Breast epithelium (tissue), 4 donors: ENCODE results near the gene SPDYE4. TPM values are rescaled to one million over a fixed set of nuclear protein-coding genes. Genes with fewer than 3 reads are reported as not detected.

Experiments
- DNase-seq, 2 donors: peaks; one replicate each; pipeline ENCODE4 v3.0.0-alpha.2; 2019; ENCODE audit warnings: low spot score in 2 of 2
- H3K27ac ChIP-seq, 2 donors: fragments of 200-600 bp; sonication (generic) in 1 of 2; one replicate each; pipeline ENCODE4 v1.5.1; 2016 to 2019; ENCODE audit warnings: mild to moderate bottlenecking in 1 of 2
- H3K27me3 ChIP-seq, 2 donors: fragments of 200-600 bp; sonication (generic) in 1 of 2; one replicate each; pipeline versions ENCODE4 v1.5.1 to v1.6.0; 2017 to 2019; ENCODE audit warnings: control low read depth in 1 of 2, mild to moderate bottlenecking in 1 of 2
- H3K36me3 ChIP-seq: fragments of 200-600 bp; one replicate; pipeline ENCODE4 v1.5.1; 2019
- H3K4me1 ChIP-seq, 2 donors: fragments of 200-600 bp; sonication (generic); one replicate each; pipeline ENCODE4 v1.5.1; 2016 to 2019; ENCODE audit warnings: control low read depth in 1 of 2
- H3K4me3 ChIP-seq, 3 donors: fragments of 200-600 bp; sonication (generic); 1 replicate in 2 of 3; 2 replicates in 1 of 3; pipeline ENCODE4 v1.5.1; 2016 to 2019; ENCODE audit warnings: mild to moderate bottlenecking in 3 of 3, moderate library complexity in 2 of 3
- H3K9me3 ChIP-seq, 2 donors: fragments of 200-600 bp; sonication (generic) in 1 of 2; one replicate each; pipeline ENCODE4 v1.5.1; 2016 to 2019; ENCODE audit warnings: control low read depth in 1 of 2
- CTCF ChIP-seq, 3 donors: fragments of 450-650 bp; IDR thresholded peaks; one replicate each; pipeline ENCODE4 v1.5.1; 2016 to 2017; ENCODE audit warnings: antibody characterized with exemption in 3 of 3, mild to moderate bottlenecking in 3 of 3, moderate library complexity in 3 of 3
- POLR2A ChIP-seq: fragments of 450-650 bp; IDR thresholded peaks from one replicate; pipeline ENCODE4 v1.6.1; 2016; ENCODE audit warnings: antibody characterized with exemption, mild to moderate bottlenecking, moderate library complexity
- POLR2AphosphoS5 ChIP-seq, 3 donors: sonication (generic); formaldehyde crosslinking; IDR thresholded peaks; one replicate each; pipeline ENCODE4 v1.6.1; 2017; ENCODE audit warnings: antibody characterized with exemption in 3 of 3
- intact Hi-C: fragments of 100-400 bp; cut with DNase I; formaldehyde crosslinking; loops from one replicate; pipeline ENCODE4 v1.15.1; 2023; ENCODE audit warnings: low total_unique reads
- total RNA-seq, 3 donors: library from RNA; depleted of rRNA; stranded (reverse); fragments of >200 nt; gene quantifications; one replicate each; pipeline ENCODE4 v1.1.0, GENCODE V29; 2016

SPDYE4 gene
- total RNA-seq, 3 donors from 2014 or later, result not detected

DNA sequence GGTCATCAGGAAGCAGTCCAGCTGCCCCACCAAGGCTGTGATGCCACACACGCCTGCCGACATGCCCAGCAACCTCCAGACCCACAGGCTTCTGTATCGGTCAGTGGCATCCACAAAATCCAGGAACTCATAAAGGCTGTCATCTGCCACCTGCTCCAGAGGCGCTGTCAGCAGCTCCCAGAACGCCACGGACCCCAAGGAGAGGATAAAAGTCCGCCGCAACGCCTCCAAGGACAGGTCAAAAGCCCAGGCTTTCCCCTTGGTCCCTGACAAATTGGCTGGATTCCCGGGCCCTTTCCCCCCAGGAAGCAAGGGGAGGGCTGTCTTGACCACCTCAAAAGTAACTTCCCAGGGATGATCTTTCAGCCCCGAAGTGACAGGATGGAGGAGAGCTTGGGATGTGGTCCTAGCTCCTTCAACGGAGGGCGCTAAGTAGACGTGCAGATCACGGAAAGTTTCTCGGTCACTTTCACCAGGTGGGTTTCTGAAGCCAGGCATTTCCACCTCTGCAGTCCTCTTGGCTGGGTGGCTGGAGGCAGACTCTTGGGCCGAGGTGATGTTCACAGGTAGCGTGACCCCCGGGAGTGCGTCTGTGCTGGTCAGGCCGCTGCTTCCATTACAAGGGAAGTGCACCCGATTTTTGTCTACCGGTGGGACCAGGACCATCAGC, 40.0 kb upstream of the SPDYE4 start:
- no peaks in the 10 kb centered on the region for H3K9me3 ChIP-seq
- DNase-seq, result no peak
- peaks cover 0 to 5% of the 10 kb centered on the region in 2 donors for H3K4me1 ChIP-seq
- no peaks in the 10 kb centered on the region for H3K27me3 ChIP-seq
- TF ChIP-seq CTCF (IDR thresholded peaks at IDR 0.05), result no peak
- TF ChIP-seq POLR2AphosphoS5 (IDR thresholded peaks at IDR 0.05), result no peak
- no peak for TF ChIP-seq POLR2A
- H3K4me3 ChIP-seq, result no peak overlapping the region
- no peaks in the 10 kb centered on the region for H3K36me3 ChIP-seq
- no peak overlapping the region for H3K27ac ChIP-seq
- intact Hi-C loops, result no loop called here

DNA sequence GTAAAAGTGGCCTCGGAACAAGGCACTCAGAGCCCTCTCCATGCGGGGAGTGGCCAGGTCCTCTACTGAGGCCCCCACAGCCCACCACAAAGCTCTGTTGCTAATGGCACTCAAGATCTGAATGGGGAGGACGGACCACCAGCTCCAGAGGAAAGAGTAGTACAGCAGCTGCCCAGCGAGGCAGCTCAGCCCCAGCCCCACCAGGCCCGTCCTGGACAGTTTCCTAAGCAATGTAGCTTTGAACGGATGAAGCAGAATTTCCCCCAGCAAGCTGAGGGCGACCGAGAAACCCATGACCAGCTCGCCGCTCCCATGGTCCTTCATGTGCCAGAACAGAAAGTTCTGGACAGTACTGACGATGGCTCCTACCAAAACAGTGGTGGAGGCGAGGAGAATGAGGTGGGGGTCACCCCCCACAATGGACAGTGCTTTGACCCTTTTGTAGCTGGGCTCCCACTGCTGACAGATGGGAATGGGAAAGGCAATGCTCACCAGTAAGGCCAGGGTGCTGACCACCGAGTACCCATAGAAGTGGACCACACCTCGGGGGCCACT, 39.4 kb upstream of the SPDYE4 start:
- H3K4me1 ChIP-seq, result peaks cover 0 to 5% of the 10 kb centered on the region in 2 donors
- no peaks in the 10 kb centered on the region for H3K36me3 ChIP-seq
- no peak overlapping the region for H3K27ac ChIP-seq
- DNase-seq, result no peak
- no peaks in the 10 kb centered on the region for H3K27me3 ChIP-seq
- H3K4me3 ChIP-seq, result no peak overlapping the region
- TF ChIP-seq POLR2AphosphoS5 (IDR thresholded peaks at IDR 0.05) (no peak), POLR2A (no peak), CTCF (IDR thresholded peaks at IDR 0.05) (no peak)
- H3K9me3 ChIP-seq, result no peaks in the 10 kb centered on the region
- intact Hi-C loops, result no loop called here

DNA sequence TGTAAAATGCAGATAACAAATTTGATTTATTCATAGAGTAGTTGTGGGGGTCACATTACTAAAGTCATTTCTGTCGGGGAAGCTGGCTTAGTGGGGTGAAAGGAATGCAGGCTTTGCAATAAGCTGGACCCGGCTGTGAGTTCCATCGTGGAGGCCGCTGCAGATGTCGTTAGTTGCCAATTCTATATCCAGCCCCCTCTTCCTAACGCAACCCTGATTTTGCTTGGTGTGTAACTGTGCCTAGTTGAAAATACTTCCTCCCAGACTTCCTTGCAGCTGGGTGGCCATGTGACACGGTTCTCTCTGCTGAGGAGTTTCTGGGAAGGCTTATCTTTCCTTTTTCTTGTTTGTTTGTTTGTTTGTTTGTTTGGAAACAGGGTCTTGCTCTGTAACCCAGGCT, 36.3 kb upstream of the SPDYE4 start:
- H3K9me3 ChIP-seq, result peaks cover 0 to 5% of the 10 kb centered on the region in 2 donors
- H3K4me3 ChIP-seq, result no peak overlapping the region
- no peak for DNase-seq
- intact Hi-C loops, result no loop called here
- TF ChIP-seq POLR2AphosphoS5 (IDR thresholded peaks at IDR 0.05), result no peak
- no peak for TF ChIP-seq POLR2A
- no peak for TF ChIP-seq CTCF (IDR thresholded peaks at IDR 0.05)
- H3K27ac ChIP-seq, result no peak overlapping the region
- no peaks in the 10 kb centered on the region for H3K36me3 ChIP-seq
- H3K27me3 ChIP-seq, result no peaks in the 10 kb centered on the region
- H3K4me1 ChIP-seq, result peaks cover 0 to 5% of the 10 kb centered on the region in 2 donors

GRCh38 chr17:8793649-8794048, 35.3 kb upstream of the SPDYE4 start:
- H3K9me3 ChIP-seq, result peaks cover 0 to 5% of the 10 kb centered on the region in 2 donors
- DNase-seq, result no peak
- TF ChIP-seq POLR2A (no peak), CTCF (IDR thresholded peaks at IDR 0.05) (no peak), POLR2AphosphoS5 (IDR thresholded peaks at IDR 0.05) (no peak)
- intact Hi-C loops, result no loop called here
- H3K27me3 ChIP-seq, result no peaks in the 10 kb centered on the region
- H3K4me3 ChIP-seq, result no peak overlapping the region
- no peaks in the 10 kb centered on the region for H3K4me1 ChIP-seq
- no peak overlapping the region for H3K27ac ChIP-seq
- no peaks in the 10 kb centered on the region for H3K36me3 ChIP-seq

DNA sequence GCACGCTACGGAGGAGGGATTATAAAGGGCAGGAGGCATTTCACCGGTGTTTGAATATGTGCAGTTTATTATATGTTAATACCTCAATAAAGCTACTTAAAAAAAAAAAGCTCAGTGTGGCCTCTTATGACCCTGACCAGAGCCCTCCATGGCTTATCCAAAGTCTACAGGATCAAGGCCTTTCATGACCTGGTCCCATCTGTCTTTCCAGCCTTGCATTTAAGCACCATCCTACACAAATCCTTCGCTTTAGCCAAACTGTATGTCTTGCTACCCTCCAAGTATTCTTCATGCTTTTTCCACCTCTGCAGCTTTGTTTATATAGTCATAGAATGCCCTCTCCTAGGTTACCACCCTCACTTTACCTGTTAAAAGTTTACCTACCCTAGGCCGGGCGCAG, 34.3 kb upstream of the SPDYE4 start:
- no peak overlapping the region for H3K4me3 ChIP-seq
- H3K27me3 ChIP-seq, result no peaks in the 10 kb centered on the region
- intact Hi-C loops, result no loop called here
- no peak overlapping the region for H3K27ac ChIP-seq
- H3K36me3 ChIP-seq, result no peaks in the 10 kb centered on the region
- H3K4me1 ChIP-seq, result no peaks in the 10 kb centered on the region
- no peak for DNase-seq
- TF ChIP-seq POLR2A (no peak), CTCF (IDR thresholded peaks at IDR 0.05) (no peak), POLR2AphosphoS5 (IDR thresholded peaks at IDR 0.05) (no peak)
- H3K9me3 ChIP-seq, result peaks cover 0 to 5% of the 10 kb centered on the region in 2 donors
